HEK293 (cell line): ENCODE measurements around the gene CMC1.
A peak's percentile ranks its signal among the peaks of the same experiment; 100 is the strongest.

Experiments
- CTCF ChIA-PET: fragments of 350-600 bp; formaldehyde crosslinking; extraction: SDS; loops from one replicate; lab custom pipeline; 2021; ENCODE audit warnings: antibody characterized with exemption; lab: Yijun Ruan, JAX
- POLR2A ChIA-PET: fragments of 300-600 bp; formaldehyde crosslinking; extraction: SDS; loops from one replicate; lab custom pipeline; 2020; ENCODE audit warnings: antibody characterized with exemption, inconsistent platforms; lab: Yijun Ruan, JAX
- H3K27ac ChIP-seq: fragments of 200-500 bp; sonication (Bioruptor generic); 2 replicates; pipeline ENCODE4 v1.5.1; 2014; ENCODE audit warnings: low read depth, low read length, control low read depth, inconsistent platforms; ENCODE audit errors: extremely low read depth
- H3K36me3 ChIP-seq, 2 experiments: fragments of 200-500 bp in 1 of 2; sonication (Bioruptor generic) in 1 of 2; 1 replicate in 1 of 2; 2 replicates in 1 of 2; pipeline ENCODE4 v1.5.1; 2014 to 2017; ENCODE audit warnings: inconsistent platforms in 2 of 2, low read length in 2 of 2; ENCODE audit not compliant: control insufficient read depth in 2 of 2, insufficient read depth in 1 of 2
- H3K4me1 ChIP-seq: fragments of 200-500 bp; sonication (Bioruptor generic); 2 replicates; pipeline ENCODE4 v1.5.1; 2014; ENCODE audit warnings: mild to moderate bottlenecking, low read length, inconsistent platforms; ENCODE audit not compliant: control insufficient read depth, insufficient read depth
- H3K4me3 ChIP-seq: 2 replicates; pipeline ENCODE4 v1.5.1; 2011; ENCODE audit warnings: low read depth, mild to moderate bottlenecking, control low read depth, low read length, moderate library complexity
- H3K9me3 ChIP-seq: fragments of 200-500 bp; sonication (Bioruptor generic); 2 replicates; pipeline ENCODE4 v1.5.1; 2014; ENCODE audit warnings: low read depth, low read length, inconsistent platforms; ENCODE audit not compliant: control insufficient read depth, insufficient read depth
- GLIS2 ChIP-seq: fragments of 450-650 bp; formaldehyde crosslinking; IDR thresholded peaks from 2 replicates; pipeline ENCODE4 v1.5.1; 2016; ENCODE audit warnings: missing biosample characterization, missing genetic modification characterization
- HOXA7 ChIP-seq: sonication (generic); formaldehyde crosslinking; IDR thresholded peaks from 2 replicates; pipeline ENCODE4 v1.8.1; 2022; ENCODE audit warnings: missing genetic modification reagents, borderline replicate concordance
- KLF8 ChIP-seq: fragments of 450-650 bp; formaldehyde crosslinking; IDR thresholded peaks from 2 replicates; pipeline ENCODE4 v1.5.1; 2016; ENCODE audit warnings: missing biosample characterization, missing genetic modification characterization
- MEIS1 ChIP-seq: sonication (generic); formaldehyde crosslinking; IDR thresholded peaks from 2 replicates; pipeline ENCODE4 v1.8.1; 2022; ENCODE audit warnings: missing genetic modification reagents, mild to moderate bottlenecking, borderline replicate concordance
- RBAK ChIP-seq: fragments of 450-650 bp; formaldehyde crosslinking; IDR thresholded peaks from 2 replicates; pipeline ENCODE4 v1.5.1; 2016; ENCODE audit warnings: missing biosample characterization, missing genetic modification characterization
- SCRT2 ChIP-seq: fragments of 450-650 bp; formaldehyde crosslinking; IDR thresholded peaks from 2 replicates; pipeline ENCODE4 v1.5.1; 2016; ENCODE audit warnings: missing biosample characterization, missing genetic modification characterization
- ZBTB20 ChIP-seq: fragments of 450-650 bp; formaldehyde crosslinking; IDR thresholded peaks from 2 replicates; pipeline ENCODE4 v1.5.1; 2016; ENCODE audit warnings: missing biosample characterization, missing genetic modification characterization
- ZBTB8A ChIP-seq: fragments of 450-650 bp; formaldehyde crosslinking; IDR thresholded peaks from 2 replicates; pipeline ENCODE4 v1.5.1; 2016; ENCODE audit warnings: missing biosample characterization, missing genetic modification characterization
- ZFHX2 ChIP-seq: fragments of 450-650 bp; formaldehyde crosslinking; conservative IDR thresholded peaks from 2 replicates; pipeline ENCODE4 v1.5.1; 2016; ENCODE audit warnings: missing biosample characterization, missing genetic modification characterization
- ZFP37 ChIP-seq: fragments of 450-650 bp; formaldehyde crosslinking; IDR thresholded peaks from 2 replicates; pipeline ENCODE4 v1.5.1; 2016; ENCODE audit warnings: missing biosample characterization, missing genetic modification characterization
- ZNF10 ChIP-seq: fragments of 450-650 bp; formaldehyde crosslinking; IDR thresholded peaks from 2 replicates; pipeline ENCODE4 v1.5.1; 2017; ENCODE audit warnings: missing biosample characterization, missing genetic modification characterization
- ZNF132 ChIP-seq: fragments of 450-650 bp; formaldehyde crosslinking; IDR thresholded peaks from 2 replicates; pipeline ENCODE4 v1.5.1; 2017; ENCODE audit warnings: missing biosample characterization, missing genetic modification characterization, borderline replicate concordance
- ZNF146 ChIP-seq: fragments of 450-650 bp; formaldehyde crosslinking; IDR thresholded peaks from 2 replicates; pipeline ENCODE4 v1.5.1; 2016; ENCODE audit warnings: missing biosample characterization, missing genetic modification characterization
- ZNF148 ChIP-seq: fragments of 450-650 bp; formaldehyde crosslinking; IDR thresholded peaks from 2 replicates; pipeline ENCODE4 v1.5.0; 2017; ENCODE audit warnings: missing biosample characterization, missing genetic modification characterization, borderline replicate concordance
- ZNF184 ChIP-seq: fragments of 450-650 bp; IDR thresholded peaks from 2 replicates; pipeline ENCODE4 v1.5.1; 2018; ENCODE audit warnings: missing biosample characterization, mild to moderate bottlenecking, missing genetic modification characterization
- ZNF221 ChIP-seq: fragments of 450-650 bp; formaldehyde crosslinking; IDR thresholded peaks from 2 replicates; pipeline ENCODE4 v1.5.1; 2017; ENCODE audit warnings: missing biosample characterization, missing genetic modification characterization, borderline replicate concordance
- ZNF223 ChIP-seq: fragments of 450-650 bp; formaldehyde crosslinking; IDR thresholded peaks from 2 replicates; pipeline ENCODE4 v1.5.1; 2016; ENCODE audit warnings: missing biosample characterization, missing genetic modification characterization
- ZNF248 ChIP-seq: fragments of 450-650 bp; formaldehyde crosslinking; IDR thresholded peaks from 2 replicates; pipeline ENCODE4 v1.5.1; 2017; ENCODE audit warnings: missing biosample characterization, missing genetic modification characterization
- ZNF274 ChIP-seq, 2 experiments: fragments of 200-500 bp in 1 of 2; fragments of 450-650 bp in 1 of 2; sonication (Bioruptor generic) in 1 of 2; formaldehyde crosslinking in 1 of 2; IDR thresholded peaks; 2 replicates each; pipeline versions ENCODE4 v1.5.1 to v1.6.1; 2014 to 2016; ENCODE audit warnings: borderline replicate concordance in 1 of 2, inconsistent platforms in 1 of 2, low read length in 1 of 2, missing biosample characterization in 1 of 2, missing genetic modification characterization in 1 of 2
- ZNF391 ChIP-seq: fragments of 450-650 bp; formaldehyde crosslinking; IDR thresholded peaks from 2 replicates; pipeline ENCODE4 v1.5.1; 2016; ENCODE audit warnings: low read depth, missing biosample characterization, missing genetic modification characterization, borderline replicate concordance
- ZNF394 ChIP-seq: fragments of 450-650 bp; formaldehyde crosslinking; IDR thresholded peaks from 2 replicates; pipeline ENCODE4 v1.5.1; 2016; ENCODE audit warnings: missing biosample characterization, missing genetic modification characterization, mild to moderate bottlenecking, moderate library complexity, borderline replicate concordance
- ZNF544 ChIP-seq: fragments of 450-650 bp; formaldehyde crosslinking; IDR thresholded peaks from 2 replicates; pipeline ENCODE4 v1.5.0; 2017; ENCODE audit warnings: missing biosample characterization, missing genetic modification characterization
- ZNF600 ChIP-seq: fragments of 450-650 bp; formaldehyde crosslinking; IDR thresholded peaks from 2 replicates; pipeline ENCODE4 v1.5.1; 2016; ENCODE audit warnings: missing biosample characterization, missing genetic modification characterization
- ZNF623 ChIP-seq: fragments of 450-650 bp; formaldehyde crosslinking; IDR thresholded peaks from 2 replicates; pipeline ENCODE4 v1.5.1; 2016; ENCODE audit warnings: missing biosample characterization, missing genetic modification characterization
- ZNF624 ChIP-seq: fragments of 450-650 bp; formaldehyde crosslinking; IDR thresholded peaks from 2 replicates; pipeline ENCODE4 v1.5.1; 2017; ENCODE audit warnings: missing biosample characterization, missing genetic modification characterization
- ZNF707 ChIP-seq: fragments of 450-650 bp; formaldehyde crosslinking; IDR thresholded peaks from 2 replicates; pipeline ENCODE4 v1.5.1; 2016; ENCODE audit warnings: missing biosample characterization, missing genetic modification characterization
- ZNF747 ChIP-seq: fragments of 450-650 bp; formaldehyde crosslinking; IDR thresholded peaks from 2 replicates; pipeline ENCODE4 v1.5.1; 2016; ENCODE audit warnings: missing biosample characterization, missing genetic modification characterization
- ZNF776 ChIP-seq: fragments of 450-650 bp; formaldehyde crosslinking; IDR thresholded peaks from 2 replicates; pipeline ENCODE4 v1.5.0; 2017; ENCODE audit warnings: missing biosample characterization, missing genetic modification characterization, borderline replicate concordance
- ZNF792 ChIP-seq: fragments of 450-650 bp; formaldehyde crosslinking; IDR thresholded peaks from 2 replicates; pipeline ENCODE4 v1.5.1; 2016; ENCODE audit warnings: missing biosample characterization, missing genetic modification characterization
- ZNF830 ChIP-seq: fragments of 450-650 bp; IDR thresholded peaks from 2 replicates; pipeline ENCODE4 v1.5.0; 2018; ENCODE audit warnings: missing biosample characterization, missing genetic modification characterization, low read depth, mild to moderate bottlenecking, moderate library complexity
- ZXDB ChIP-seq: fragments of 450-650 bp; formaldehyde crosslinking; IDR thresholded peaks from 2 replicates; pipeline ENCODE4 v1.5.1; 2016; ENCODE audit warnings: missing biosample characterization, missing genetic modification characterization
- TF ChIP-seq, protein P1 (sequence below): fragments of 450-650 bp; formaldehyde crosslinking; IDR thresholded peaks from 2 replicates; pipeline ENCODE4 v1.5.1; 2016; ENCODE audit warnings: missing biosample characterization, missing genetic modification characterization
- TF ChIP-seq, protein P2 (sequence below): fragments of 450-650 bp; formaldehyde crosslinking; IDR thresholded peaks from 2 replicates; pipeline ENCODE4 v1.5.1; 2016; ENCODE audit warnings: missing biosample characterization, missing genetic modification characterization

Gene CMC1

GRCh38 chr3:28241221-28242160 is at the start of gene CMC1:
Gene CMC1, plus strand, starts transcription at chr3:28241619. Its CDS starts 175 bp downstream, at chr3:28241794.
- Histone ChIP-seq H3K27ac (peak within 1 kb of the TSS; percentile 68; the same call in 1 of the 2 replicates), H3K4me1 (no peaks in the 10 kb centered on the region), H3K9me3 (no peaks in the 10 kb centered on the region), H3K36me3 (no peaks in the 10 kb centered on the region), H3K4me3 (peak within 1 kb of the TSS; percentile 79)
- POLR2A ChIA-PET, result interaction anchor here (0.5 to 1.0 kb wide), 3 partner anchors 108 to 601 kb away, joined by 4 to 5 read pairs (median 5); partner anchors contain the start of genes AZI2 and ZCWPW2
- CTCF ChIA-PET, result interaction anchor here (0.6 kb wide), 2 partner anchors 25 to 587 kb away, joined by 3 read pairs; no protein-coding TSS in a partner anchor
- TF ChIP-seq ZNF600 (tag by site-specific recombination) (peak; percentile 56), ZFP37 (tag by site-specific recombination) (0 out of 2 replicates have a peak, but pooled peaks have one; percentile 81), KLF8 (tag by site-specific recombination) (0 out of 2 replicates have a peak, but pooled peaks have one; percentile 35), ZNF10 (tag by site-specific recombination) (peak; percentile 53; the same call in 1 of the 2 replicates), ZNF184 (tag by site-specific recombination) (no peak), ZFHX2 (peak; percentile 24; the same call in 1 of the 2 replicates), ZNF707 (no peak), ZNF148 (tag by site-specific recombination) (no peak), ZNF792 (tag by site-specific recombination) (no peak), ZNF747 (tag by site-specific recombination) (no peak), ZNF146 (tag by site-specific recombination) (no peak), MEIS1 (no peak), ZNF544 (no peak), ZNF394 (tag by site-specific recombination) (0 out of 2 replicates have a peak, but pooled peaks have one; percentile 15), SCRT2 (peak; percentile 97), RBAK (tag by site-specific recombination) (no peak), ZNF776 (tag by site-specific recombination) (no peak), ZNF248 (no peak), ZNF274 (IDR thresholded peaks at IDR 0.05; ENCODE audit: low read length) (no peak), ZNF274 (tag by site-specific recombination; IDR thresholded peaks at IDR 0.05; ENCODE audit: borderline replicate concordance) (no peak), ZNF221 (no peak), ZXDB (peak; percentile 80), ZBTB20 (tag by site-specific recombination) (peak; percentile 96), ZNF624 (tag by site-specific recombination) (no peak), HOXA7 (CRISPR knock-in tag) (no peak), ZNF391 (no peak; the same call in 1 of the 2 replicates), ZNF132 (no peak), ZNF830 (tag by site-specific recombination) (no peak), GLIS2 (peak; percentile 60), ZBTB8A (tag by site-specific recombination) (peak; percentile 60), ZNF623 (no peak), ZNF223 (tag by site-specific recombination) (no peak)
- TF ChIP-seq, protein P1, sequence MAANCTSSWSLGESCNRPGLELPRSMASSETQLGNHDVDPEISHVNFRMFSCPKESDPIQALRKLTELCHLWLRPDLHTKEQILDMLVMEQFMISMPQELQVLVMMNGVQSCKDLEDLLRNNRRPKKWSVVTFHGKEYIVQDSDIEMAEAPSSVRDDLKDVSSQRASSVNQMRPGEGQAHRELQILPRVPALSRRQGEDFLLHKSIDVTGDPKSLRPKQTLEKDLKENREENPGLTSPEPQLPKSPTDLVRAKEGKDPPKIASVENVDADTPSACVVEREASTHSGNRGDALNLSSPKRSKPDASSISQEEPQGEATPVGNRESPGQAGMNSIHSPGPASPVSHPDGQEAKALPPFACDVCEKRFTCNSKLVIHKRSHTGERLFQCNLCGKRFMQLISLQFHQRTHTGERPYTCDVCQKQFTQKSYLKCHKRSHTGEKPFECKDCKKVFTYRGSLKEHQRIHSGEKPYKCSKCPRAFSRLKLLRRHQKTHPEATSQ (tag by site-specific recombination), result no peak; the same call in 1 of the 2 replicates
- TF ChIP-seq, protein P2, sequence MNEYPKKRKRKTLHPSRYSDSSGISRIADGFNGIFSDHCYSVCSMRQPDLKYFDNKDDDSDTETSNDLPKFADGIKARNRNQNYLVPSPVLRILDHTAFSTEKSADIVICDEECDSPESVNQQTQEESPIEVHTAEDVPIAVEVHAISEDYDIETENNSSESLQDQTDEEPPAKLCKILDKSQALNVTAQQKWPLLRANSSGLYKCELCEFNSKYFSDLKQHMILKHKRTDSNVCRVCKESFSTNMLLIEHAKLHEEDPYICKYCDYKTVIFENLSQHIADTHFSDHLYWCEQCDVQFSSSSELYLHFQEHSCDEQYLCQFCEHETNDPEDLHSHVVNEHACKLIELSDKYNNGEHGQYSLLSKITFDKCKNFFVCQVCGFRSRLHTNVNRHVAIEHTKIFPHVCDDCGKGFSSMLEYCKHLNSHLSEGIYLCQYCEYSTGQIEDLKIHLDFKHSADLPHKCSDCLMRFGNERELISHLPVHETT (tag by site-specific recombination), result no peak
